Astrocyte (in vitro differentiated cells and primary cell): Measurements from ENCODE around the gene DTWD1. TPM values are rescaled to one million over a fixed set of nuclear protein-coding genes. Genes with fewer than 3 reads are reported as not detected.
A peak's percentile ranks its signal among the peaks of the same experiment; 100 is the strongest.

Experiments used
- DNase-seq: peaks from one replicate; pipeline ENCODE4 v3.0.0-alpha.2; 2010; ENCODE audit warnings: low read depth
- FAIRE-seq: peaks from 2 replicates; lab custom pipeline; 2011; peaks lifted over from hg19 to GRCh38; lab: Jason Lieb, UNC
- H2AFZ ChIP-seq: 2 replicates; pipeline ENCODE4 v1.6.0; 2012; ENCODE audit warnings: low read depth, low read length, inconsistent platforms
- H3K27ac ChIP-seq: 2 replicates; pipeline ENCODE4 v1.5.1; 2011; ENCODE audit warnings: low read depth, low read length, inconsistent platforms
- H3K27me3 ChIP-seq: 2 replicates; pipeline ENCODE4 v1.6.0; 2011; ENCODE audit warnings: low read length, inconsistent platforms; ENCODE audit not compliant: insufficient read depth
- H3K36me3 ChIP-seq: 2 replicates; pipeline ENCODE4 v1.5.1; 2011; ENCODE audit warnings: low read length, inconsistent platforms; ENCODE audit not compliant: insufficient read depth
- H3K4me1 ChIP-seq: 2 replicates; pipeline ENCODE4 v1.5.1; 2011; ENCODE audit warnings: low read length, inconsistent platforms; ENCODE audit not compliant: insufficient read depth
- H3K4me2 ChIP-seq: 2 replicates; pipeline ENCODE4 v1.6.0; 2012; ENCODE audit warnings: low read length, inconsistent platforms
- H3K4me3 ChIP-seq: 2 replicates; pipeline ENCODE4 v1.5.1; 2011; ENCODE audit warnings: low read depth, mild to moderate bottlenecking, low read length, inconsistent platforms; ENCODE audit not compliant: insufficient read depth
- H3K79me2 ChIP-seq: 2 replicates; pipeline ENCODE4 v1.6.0; 2012; ENCODE audit warnings: mild to moderate bottlenecking, low read length, inconsistent platforms; ENCODE audit not compliant: insufficient read depth
- H3K9ac ChIP-seq: 2 replicates; pipeline ENCODE4 v1.6.0; 2012; ENCODE audit warnings: mild to moderate bottlenecking, low read length, inconsistent platforms
- H3K9me3 ChIP-seq: 2 replicates; pipeline ENCODE4 v1.5.1; 2012; ENCODE audit warnings: low read depth, mild to moderate bottlenecking, low read length, inconsistent platforms; ENCODE audit not compliant: insufficient read depth
- H4K20me1 ChIP-seq: 2 replicates; pipeline ENCODE4 v1.6.0; 2012; ENCODE audit warnings: low read length, inconsistent platforms; ENCODE audit not compliant: insufficient read depth
- H3K27ac Mint-ChIP-seq: one replicate; pipeline ENCODE4 v1.8.0; 2021; ENCODE audit warnings: mild to moderate bottlenecking, mixed read lengths; ENCODE audit not compliant: unreplicated experiment
- H3K27me3 Mint-ChIP-seq: one replicate; pipeline ENCODE4 v1.8.0; 2021; ENCODE audit warnings: low read depth, mixed read lengths; ENCODE audit not compliant: unreplicated experiment
- H3K36me3 Mint-ChIP-seq: one replicate; pipeline ENCODE4 v1.8.0; 2021; ENCODE audit warnings: low read depth, mixed read lengths; ENCODE audit not compliant: unreplicated experiment
- H3K4me1 Mint-ChIP-seq: one replicate; pipeline ENCODE4 v1.8.0; 2021; ENCODE audit warnings: low read depth, mixed read lengths; ENCODE audit not compliant: unreplicated experiment
- H3K4me3 Mint-ChIP-seq: one replicate; pipeline ENCODE4 v1.8.0; 2021; ENCODE audit warnings: mild to moderate bottlenecking, moderate library complexity, mixed read lengths; ENCODE audit not compliant: unreplicated experiment
- H3K9me3 Mint-ChIP-seq: one replicate; pipeline ENCODE4 v1.8.0; 2021; ENCODE audit warnings: mild to moderate bottlenecking, mixed read lengths; ENCODE audit not compliant: unreplicated experiment
- EZH2 ChIP-seq: IDR thresholded peaks from 2 replicates; pipeline ENCODE4 v1.6.1; 2012; ENCODE audit warnings: mild to moderate bottlenecking, low read length, inconsistent platforms; ENCODE audit not compliant: insufficient read depth
- total RNA-seq: library from RNA; stranded (reverse); gene quantifications from 2 replicates; pipeline ENCODE4 v1.2.1, GENCODE V29; 2021
- TF ChIP-seq, protein P1 (sequence below): IDR thresholded peaks from 2 replicates; pipeline ENCODE4 v1.5.1; 2011; ENCODE audit warnings: low read depth, mild to moderate bottlenecking, inconsistent platforms, low read length, moderate library complexity; ENCODE audit not compliant: insufficient read depth

DTWD1 gene
- total RNA-seq, 1 donor from 2014 or later: 21.9 TPM

DNA sequence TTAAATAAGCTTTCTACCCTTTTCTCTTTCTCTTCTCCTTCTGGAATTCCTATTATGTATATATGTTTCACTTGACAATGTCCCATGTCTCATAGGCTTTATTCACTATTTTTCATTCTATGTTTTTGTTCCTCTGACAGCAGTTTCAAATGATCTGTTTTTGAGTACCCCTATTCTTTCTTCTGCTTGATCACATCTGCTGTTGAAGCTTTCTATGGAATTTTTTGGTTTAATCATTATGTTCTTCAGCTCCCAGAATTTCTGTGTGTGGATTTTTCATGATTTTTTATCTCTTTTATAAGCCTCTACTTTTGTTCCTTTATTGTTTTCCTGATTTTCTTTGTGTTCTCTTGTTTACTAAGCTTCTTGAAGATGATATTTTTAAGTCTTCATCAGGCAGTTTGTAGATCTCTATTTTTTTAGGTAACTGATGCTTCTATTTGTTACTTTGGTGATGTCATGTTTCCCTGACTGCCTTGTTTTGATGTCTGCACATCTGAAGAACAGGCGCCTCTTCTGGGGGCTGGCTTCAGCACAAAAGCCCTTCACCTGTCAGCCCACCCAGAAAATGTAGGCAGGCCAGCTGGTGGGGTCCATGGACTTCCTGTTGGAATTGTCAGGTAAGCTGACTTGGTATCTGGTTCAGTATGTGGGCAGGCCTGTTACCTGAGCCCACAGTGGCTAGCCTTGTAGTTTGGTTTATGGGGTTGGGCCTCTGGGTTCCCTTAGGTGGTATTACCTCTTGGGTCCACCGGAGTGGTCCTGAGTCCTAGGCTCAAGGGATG lies 16.0 kb upstream of the DTWD1 start:
- H3K4me1 ChIP-seq: no peaks in the 10 kb centered on the region
- Mint-ChIP-seq H3K36me3 (peaks cover 11% of the 10 kb centered on the region), H3K27ac (no peak overlapping the region), H3K4me3 (no peak overlapping the region), H3K4me1 (no peaks in the 10 kb centered on the region), H3K27me3 (no peaks in the 10 kb centered on the region), H3K9me3 (peaks cover 17% of the 10 kb centered on the region)
- H3K79me2 ChIP-seq: no peaks in the 10 kb centered on the region
- H3K27ac ChIP-seq: no peak overlapping the region
- no peaks in the 10 kb centered on the region for H4K20me1 ChIP-seq
- no peak overlapping the region for H3K4me2 ChIP-seq
- no peaks in the 10 kb centered on the region for H3K27me3 ChIP-seq
- no peaks in the 10 kb centered on the region for H3K36me3 ChIP-seq
- H3K9ac ChIP-seq: no peak overlapping the region
- H2AFZ ChIP-seq: no peak overlapping the region
- no peak for FAIRE-seq
- H3K4me3 ChIP-seq: no peak overlapping the region
- H3K9me3 ChIP-seq: no peaks in the 10 kb centered on the region
- DNase-seq: no peak
- no peak for TF ChIP-seq EZH2
- TF ChIP-seq, protein P1, sequence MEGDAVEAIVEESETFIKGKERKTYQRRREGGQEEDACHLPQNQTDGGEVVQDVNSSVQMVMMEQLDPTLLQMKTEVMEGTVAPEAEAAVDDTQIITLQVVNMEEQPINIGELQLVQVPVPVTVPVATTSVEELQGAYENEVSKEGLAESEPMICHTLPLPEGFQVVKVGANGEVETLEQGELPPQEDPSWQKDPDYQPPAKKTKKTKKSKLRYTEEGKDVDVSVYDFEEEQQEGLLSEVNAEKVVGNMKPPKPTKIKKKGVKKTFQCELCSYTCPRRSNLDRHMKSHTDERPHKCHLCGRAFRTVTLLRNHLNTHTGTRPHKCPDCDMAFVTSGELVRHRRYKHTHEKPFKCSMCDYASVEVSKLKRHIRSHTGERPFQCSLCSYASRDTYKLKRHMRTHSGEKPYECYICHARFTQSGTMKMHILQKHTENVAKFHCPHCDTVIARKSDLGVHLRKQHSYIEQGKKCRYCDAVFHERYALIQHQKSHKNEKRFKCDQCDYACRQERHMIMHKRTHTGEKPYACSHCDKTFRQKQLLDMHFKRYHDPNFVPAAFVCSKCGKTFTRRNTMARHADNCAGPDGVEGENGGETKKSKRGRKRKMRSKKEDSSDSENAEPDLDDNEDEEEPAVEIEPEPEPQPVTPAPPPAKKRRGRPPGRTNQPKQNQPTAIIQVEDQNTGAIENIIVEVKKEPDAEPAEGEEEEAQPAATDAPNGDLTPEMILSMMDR: no peak

GRCh38 chr15:49605588-49605987 lies 15.3 kb upstream of the DTWD1 start:
- no peaks in the 10 kb centered on the region for H4K20me1 ChIP-seq
- Mint-ChIP-seq H3K27ac (no peak overlapping the region), H3K36me3 (peaks cover 11% of the 10 kb centered on the region), H3K4me1 (no peaks in the 10 kb centered on the region), H3K4me3 (no peak overlapping the region), H3K27me3 (no peaks in the 10 kb centered on the region), H3K9me3 (peaks cover 17% of the 10 kb centered on the region)
- H2AFZ ChIP-seq: no peak overlapping the region
- H3K27ac ChIP-seq: no peak overlapping the region
- DNase-seq (no peak), FAIRE-seq (no peak)
- TF ChIP-seq, protein P1: no peak
- TF ChIP-seq EZH2: no peak
- H3K36me3 ChIP-seq: no peaks in the 10 kb centered on the region
- H3K4me1 ChIP-seq: no peaks in the 10 kb centered on the region
- H3K4me2 ChIP-seq: no peak overlapping the region
- no peaks in the 10 kb centered on the region for H3K9me3 ChIP-seq
- H3K79me2 ChIP-seq: no peaks in the 10 kb centered on the region
- no peaks in the 10 kb centered on the region for H3K27me3 ChIP-seq
- no peak overlapping the region for H3K4me3 ChIP-seq
- no peak overlapping the region for H3K9ac ChIP-seq

DNA sequence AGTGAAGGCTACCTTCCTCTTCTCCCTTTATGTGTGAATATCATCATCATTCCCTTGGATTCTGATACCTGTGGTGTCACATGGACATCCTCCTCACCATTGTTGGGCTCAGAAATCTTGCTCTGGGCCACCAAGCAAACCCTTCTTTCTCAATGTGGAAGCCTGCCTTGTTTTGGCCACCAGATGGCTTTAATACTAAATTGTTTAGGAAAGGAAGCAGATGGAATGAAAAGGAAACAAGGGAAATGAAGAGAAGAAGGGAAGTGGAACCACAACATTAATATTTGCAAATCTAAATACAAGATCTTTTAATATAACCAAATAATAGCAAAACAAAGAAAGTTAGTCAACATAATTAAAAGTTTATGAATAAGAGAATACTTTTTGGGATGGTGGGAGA lies 14.3 kb upstream of the DTWD1 start:
- TF ChIP-seq EZH2: no peak
- TF ChIP-seq, protein P1: peak; percentile 4
- Histone ChIP-seq H3K27ac (no peak overlapping the region), H3K27me3 (no peaks in the 10 kb centered on the region), H3K4me3 (no peak overlapping the region), H3K4me1 (no peaks in the 10 kb centered on the region), H2AFZ (no peak overlapping the region), H3K36me3 (no peaks in the 10 kb centered on the region), H3K9ac (no peak overlapping the region), H3K4me2 (no peak overlapping the region), H3K9me3 (no peaks in the 10 kb centered on the region), H4K20me1 (no peaks in the 10 kb centered on the region), H3K79me2 (no peaks in the 10 kb centered on the region)
- DNase-seq: no peak
- Mint-ChIP-seq H3K4me3 (no peak overlapping the region), H3K9me3 (peaks cover 15% of the 10 kb centered on the region), H3K4me1 (no peaks in the 10 kb centered on the region), H3K36me3 (peaks cover 11% of the 10 kb centered on the region), H3K27ac (no peak overlapping the region), H3K27me3 (no peaks in the 10 kb centered on the region)
- no peak for FAIRE-seq
